ENCODE results near the gene IGBP1. TPM values are rescaled to one million over a fixed set of nuclear protein-coding genes. Genes with fewer than 3 reads are reported as not detected.

Gene IGBP1
- total and polyA plus RNA-seq, 10 of the 15 experiments (the other 5 are each of a cell fraction or from before 2014, with no cell fraction given), result 29.7 to 120 (median 58.7) TPM

DNA sequence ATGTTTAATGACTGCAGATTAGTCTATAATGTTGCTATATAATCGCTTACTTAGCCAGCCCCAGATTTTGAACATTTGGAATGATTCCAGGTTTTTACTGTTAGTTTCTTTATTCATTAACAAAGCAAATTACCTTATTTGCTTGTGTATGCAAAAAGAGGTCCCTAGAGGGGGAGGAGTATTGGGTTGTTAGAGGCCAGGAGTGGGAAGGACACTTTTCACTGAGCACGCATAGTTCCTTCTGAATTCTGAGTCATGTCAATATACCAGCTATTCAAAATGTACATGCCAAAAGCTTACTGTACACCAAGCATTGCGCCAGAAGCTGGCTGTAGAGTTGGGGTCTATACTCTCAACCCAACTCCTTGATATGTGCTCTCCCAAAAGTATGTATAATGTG is 39.0 kb downstream of the IGBP1 start:
- RAD21 ChIA-PET (ENCODE audit: unreplicated experiment), result no interaction called here
- peaks cover 0 to 2% of the 10 kb centered on the region in 2 experiments; a peak in 1 of 4 replicates for H3K36me3 ChIP-seq (ENCODE audit: control insufficient read depth in 2 of 2, insufficient read depth in 2 of 2, low read length in 1 of 2)
- H3K4me3 ChIP-seq, result no peak overlapping the region
- H3K27ac ChIP-seq (ENCODE audit: control insufficient read depth, insufficient read depth), result no peak overlapping the region
- H4K20me1 ChIP-seq (ENCODE audit: control insufficient read depth, insufficient read depth), result no peaks in the 10 kb centered on the region
- CTCF ChIA-PET, result no interaction called here
- DNase-seq (ENCODE audit: low read depth, low spot score) (no peak), ATAC-seq (no peak), FAIRE-seq (no peak)
- H3K27me3 ChIP-seq (replicated peaks in 1 of 2; ENCODE audit: control insufficient read depth in 2 of 2, insufficient read depth in 2 of 2, low read length in 1 of 2), result no peaks in the 10 kb centered on the region
- H3K9ac ChIP-seq (ENCODE audit: control insufficient read depth, insufficient read depth, low read length), result no peak overlapping the region
- TF ChIP-seq CBX3 (IDR thresholded peaks at IDR 0.05; ENCODE audit: borderline replicate concordance, low read depth) (no peak), SMAD1 (IDR thresholded peaks at IDR 0.05; ENCODE audit: low read depth, partially characterized antibody) (no peak), PRDM15 (CRISPR knock-in tag; IDR thresholded peaks at IDR 0.05) (no peak), PAX8 (IDR thresholded peaks at IDR 0.05) (no peak)
- TF ChIP-seq, protein P1, sequence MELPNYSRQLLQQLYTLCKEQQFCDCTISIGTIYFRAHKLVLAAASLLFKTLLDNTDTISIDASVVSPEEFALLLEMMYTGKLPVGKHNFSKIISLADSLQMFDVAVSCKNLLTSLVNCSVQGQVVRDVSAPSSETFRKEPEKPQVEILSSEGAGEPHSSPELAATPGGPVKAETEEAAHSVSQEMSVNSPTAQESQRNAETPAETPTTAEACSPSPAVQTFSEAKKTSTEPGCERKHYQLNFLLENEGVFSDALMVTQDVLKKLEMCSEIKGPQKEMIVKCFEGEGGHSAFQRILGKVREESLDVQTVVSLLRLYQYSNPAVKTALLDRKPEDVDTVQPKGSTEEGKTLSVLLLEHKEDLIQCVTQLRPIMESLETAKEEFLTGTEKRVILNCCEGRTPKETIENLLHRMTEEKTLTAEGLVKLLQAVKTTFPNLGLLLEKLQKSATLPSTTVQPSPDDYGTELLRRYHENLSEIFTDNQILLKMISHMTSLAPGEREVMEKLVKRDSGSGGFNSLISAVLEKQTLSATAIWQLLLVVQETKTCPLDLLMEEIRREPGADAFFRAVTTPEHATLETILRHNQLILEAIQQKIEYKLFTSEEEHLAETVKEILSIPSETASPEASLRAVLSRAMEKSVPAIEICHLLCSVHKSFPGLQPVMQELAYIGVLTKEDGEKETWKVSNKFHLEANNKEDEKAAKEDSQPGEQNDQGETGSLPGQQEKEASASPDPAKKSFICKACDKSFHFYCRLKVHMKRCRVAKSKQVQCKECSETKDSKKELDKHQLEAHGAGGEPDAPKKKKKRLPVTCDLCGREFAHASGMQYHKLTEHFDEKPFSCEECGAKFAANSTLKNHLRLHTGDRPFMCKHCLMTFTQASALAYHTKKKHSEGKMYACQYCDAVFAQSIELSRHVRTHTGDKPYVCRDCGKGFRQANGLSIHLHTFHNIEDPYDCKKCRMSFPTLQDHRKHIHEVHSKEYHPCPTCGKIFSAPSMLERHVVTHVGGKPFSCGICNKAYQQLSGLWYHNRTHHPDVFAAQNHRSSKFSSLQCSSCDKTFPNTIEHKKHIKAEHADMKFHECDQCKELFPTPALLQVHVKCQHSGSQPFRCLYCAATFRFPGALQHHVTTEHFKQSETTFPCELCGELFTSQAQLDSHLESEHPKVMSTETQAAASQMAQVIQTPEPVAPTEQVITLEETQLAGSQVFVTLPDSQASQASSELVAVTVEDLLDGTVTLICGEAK (IDR thresholded peaks at IDR 0.05; ENCODE audit: borderline replicate concordance), result no peak
- peaks cover 18% of the 10 kb centered on the region for H3K4me1 ChIP-seq (ENCODE audit: control insufficient read depth, insufficient read depth, low read length)
- 53% methylated on average over 3 of the region's 3 CpGs for WGBS (ENCODE audit: insufficient coverage, insufficient replicate concordance, low lambda C conversion rate, missing lambda C conversion rate)
- SMC1A ChIA-PET (ENCODE audit: uncharacterized antibody, unreplicated experiment), result no interaction called here
- in situ Hi-C loops (cut with MboI) (no loop called here), intact Hi-C loops (cut with micrococcal nuclease; ENCODE audit: unreplicated experiment) (no loop called here)
- no peaks in the 10 kb centered on the region for H3K79me2 ChIP-seq (ENCODE audit: control insufficient read depth, insufficient read depth, low read length)
- POLR2A ChIA-PET, result interaction anchor here (0.5 kb wide), 1 partner anchor 284 kb away, joined by 3 read pairs; no protein-coding TSS in a partner anchor
- no TSS peak for BruUV-seq (replicated peaks)
- no peaks in the 10 kb centered on the region; the same call in 2 of the 3 replicates for H3K9me3 ChIP-seq (replicated peaks; ENCODE audit: control insufficient read depth, insufficient read depth, low read length)
- no peak overlapping the region for H2AFZ ChIP-seq (ENCODE audit: control insufficient read depth, low read depth, low read length)
- H3K4me2 ChIP-seq (ENCODE audit: control insufficient read depth, insufficient read depth), result no peak overlapping the region

All from GM12878 (cell line).